H1 (cell line): Measurements from ENCODE around the gene UBAP2L. TPM values are rescaled to one million over a fixed set of nuclear protein-coding genes. Genes with fewer than 3 reads are reported as not detected.

ENCODE experiments used
- CTCF ChIA-PET: fragments of 300-600 bp; sonication (Branson Sonifier 250); formaldehyde crosslinking; loops from one replicate; lab custom pipeline; 2021; ENCODE audit not compliant: partially characterized antibody; lab: Charles Lee
- POLR2A ChIA-PET: fragments of 300-600 bp; sonication (Branson Sonifier 250); formaldehyde crosslinking; loops from one replicate; lab custom pipeline; 2021; ENCODE audit warnings: inconsistent platforms; ENCODE audit not compliant: partially characterized antibody; lab: Charles Lee
- DNase-seq, 2 experiments: peaks; one replicate each; pipeline versions ENCODE4 v3.0.0 to v3.0.0-alpha.2; 2010 to 2022; ENCODE audit warnings: low spot score in 2 of 2, low read depth in 1 of 2, mixed read lengths in 1 of 2
- FAIRE-seq: peaks from 2 replicates; lab custom pipeline; 2011; peaks lifted over from hg19 to GRCh38; lab: Jason Lieb, UNC
- H2AFZ ChIP-seq: 2 replicates; pipeline ENCODE4 v1.8.1; 2012; ENCODE audit warnings: low read length, inconsistent platforms
- H2AK5ac ChIP-seq: 2 replicates; pipeline ENCODE4 v1.6.1; 2013; ENCODE audit warnings: low read depth, low read length
- H2BK120ac ChIP-seq: replicated peaks from 2 replicates; pipeline ENCODE3; 2013; ENCODE audit warnings: low read depth, low read length, inconsistent platforms
- H2BK12ac ChIP-seq: 2 replicates; pipeline ENCODE4 v1.6.1; 2013; ENCODE audit warnings: low read depth, low read length
- H2BK15ac ChIP-seq: 2 replicates; pipeline ENCODE4 v1.6.1; 2013; ENCODE audit warnings: low read length
- H2BK20ac ChIP-seq: 2 replicates; pipeline ENCODE4 v1.6.1; 2013; ENCODE audit warnings: low read length
- H2BK5ac ChIP-seq: 2 replicates; pipeline ENCODE4 v1.6.1; 2013; ENCODE audit warnings: low read depth, low read length
- H3K14ac ChIP-seq: 2 replicates; pipeline ENCODE4 v1.6.1; 2013; ENCODE audit warnings: inconsistent platforms; ENCODE audit not compliant: insufficient read length
- H3K18ac ChIP-seq: 2 replicates; pipeline ENCODE4 v1.6.1; 2013; ENCODE audit warnings: low read length; ENCODE audit errors: extremely low read depth
- H3K23ac ChIP-seq: 2 replicates; pipeline ENCODE4 v1.6.1; 2013; ENCODE audit warnings: inconsistent platforms; ENCODE audit not compliant: insufficient read length
- H3K23me2 ChIP-seq: 2 replicates; pipeline ENCODE4 v1.6.1; 2013; ENCODE audit warnings: low read depth, low read length
- H3K27ac ChIP-seq: 2 replicates; pipeline ENCODE4 v1.6.1; 2011; ENCODE audit warnings: low read depth, low read length, inconsistent platforms
- H3K27me3 ChIP-seq, 4 experiments: replicated peaks in 1 of 4; 1 replicate in 1 of 4; 2 replicates in 3 of 4; pipeline versions ENCODE4 v1.6.1 to v1.8.1; 2011 to 2013; ENCODE audit warnings: low read length in 3 of 4, mild to moderate bottlenecking in 3 of 4, inconsistent platforms in 2 of 4, mixed read lengths in 2 of 4, moderate library complexity in 1 of 4; ENCODE audit not compliant: control insufficient read depth in 3 of 4, insufficient read depth in 3 of 4; ENCODE audit errors: extremely low read depth in 1 of 4
- H3K36me3 ChIP-seq, 4 experiments: 2 replicates each; pipeline versions ENCODE4 v1.6.1 to v1.8.1; 2011 to 2013; ENCODE audit warnings: mild to moderate bottlenecking in 4 of 4, low read length in 3 of 4, moderate library complexity in 2 of 4, control low read depth in 1 of 4, inconsistent platforms in 1 of 4; ENCODE audit not compliant: insufficient read depth in 4 of 4, control insufficient read depth in 2 of 4
- H3K4ac ChIP-seq: replicated peaks from 2 replicates; pipeline ENCODE3; 2013; ENCODE audit warnings: low read length, low read depth, mixed read lengths, inconsistent platforms; ENCODE audit not compliant: insufficient read length
- H3K4me1 ChIP-seq, 4 experiments: replicated peaks in 1 of 4; 1 replicate in 1 of 4; 2 replicates in 3 of 4; pipeline versions ENCODE4 v1.6.1 to v1.8.1; 2011 to 2013; ENCODE audit warnings: low read length in 3 of 4, inconsistent platforms in 2 of 4, mixed read lengths in 1 of 4; ENCODE audit not compliant: insufficient read depth in 4 of 4, control insufficient read depth in 3 of 4
- H3K4me2 ChIP-seq, 2 experiments: 2 replicates each; pipeline versions ENCODE4 v1.6.1 to v1.8.1; 2011 to 2013; ENCODE audit warnings: low read depth in 2 of 2, low read length in 2 of 2, control low read depth in 1 of 2, inconsistent platforms in 1 of 2, mild to moderate bottlenecking in 1 of 2; ENCODE audit not compliant: insufficient read depth in 1 of 2
- H3K4me3 ChIP-seq, 4 experiments: fragments of 200-600, 300-600 bp in 1 of 4; sonication (generic), shearing (Covaris generic), sonication (Bioruptor Twin) in 1 of 4; 2 replicates each; pipeline versions ENCODE4 v1.5.1 to v1.8.1; 2011 to 2016; ENCODE audit warnings: low read length in 4 of 4, low read depth in 3 of 4, control low read depth in 2 of 4, inconsistent platforms in 2 of 4, mild to moderate bottlenecking in 2 of 4, mixed read lengths in 1 of 4, moderate library complexity in 1 of 4; ENCODE audit not compliant: insufficient read depth in 2 of 4; ENCODE audit errors: extremely low read depth in 1 of 4
- H3K56ac ChIP-seq: replicated peaks from 2 replicates; pipeline ENCODE3; 2013; ENCODE audit warnings: low read depth, mild to moderate bottlenecking, mixed read lengths, low read length, inconsistent platforms; ENCODE audit not compliant: insufficient read length
- H3K79me1 ChIP-seq: 2 replicates; pipeline ENCODE4 v1.6.1; 2013; ENCODE audit warnings: low read depth, low read length, control low read depth
- H3K79me2 ChIP-seq, 2 experiments: 2 replicates each; pipeline versions ENCODE4 v1.6.1 to v1.8.1; 2012 to 2013; ENCODE audit warnings: low read length in 2 of 2, mild to moderate bottlenecking in 2 of 2, inconsistent platforms in 1 of 2; ENCODE audit not compliant: insufficient read depth in 2 of 2, control insufficient read depth in 1 of 2
- H3K9ac ChIP-seq, 4 experiments: replicated peaks in 1 of 4; 1 replicate in 1 of 4; 2 replicates in 3 of 4; pipeline versions ENCODE4 v1.6.1 to v1.8.1; 2011 to 2013; ENCODE audit warnings: low read depth in 3 of 4, low read length in 3 of 4, control low read depth in 2 of 4, mild to moderate bottlenecking in 2 of 4, moderate library complexity in 2 of 4, inconsistent platforms in 1 of 4; ENCODE audit errors: extremely low read depth in 1 of 4
- H3K9me3 ChIP-seq, 2 experiments: 2 replicates each; pipeline versions ENCODE4 v1.6.1 to v1.8.1; 2012 to 2013; ENCODE audit warnings: mild to moderate bottlenecking in 2 of 2, moderate library complexity in 2 of 2, control low read depth in 1 of 2, inconsistent platforms in 1 of 2, low read depth in 1 of 2, low read length in 1 of 2, mixed read lengths in 1 of 2; ENCODE audit not compliant: insufficient read depth in 2 of 2
- H4K20me1 ChIP-seq, 2 experiments: replicated peaks in 1 of 2; 2 replicates each; pipeline versions ENCODE3 to v1.8.1; 2011 to 2013; ENCODE audit warnings: inconsistent platforms in 2 of 2, low read length in 2 of 2, mild to moderate bottlenecking in 1 of 2; ENCODE audit not compliant: insufficient read depth in 2 of 2, control insufficient read depth in 1 of 2
- H4K5ac ChIP-seq: 2 replicates; pipeline ENCODE4 v1.6.1; 2013; ENCODE audit warnings: low read length, low read depth, mixed read lengths, inconsistent platforms; ENCODE audit not compliant: insufficient read length
- H4K8ac ChIP-seq: 2 replicates; pipeline ENCODE4 v1.8.0; 2013; ENCODE audit warnings: mild to moderate bottlenecking, moderate library complexity, low read length, inconsistent platforms; ENCODE audit not compliant: insufficient read depth; ENCODE audit errors: extremely low read depth
- H4K91ac ChIP-seq: replicated peaks from 2 replicates; pipeline ENCODE3; 2013; ENCODE audit warnings: low read length, mixed read lengths, inconsistent platforms; ENCODE audit not compliant: insufficient read length
- BRCA1 ChIP-seq: IDR thresholded peaks from 2 replicates; pipeline ENCODE4 v1.6.1; 2012; ENCODE audit warnings: low read depth, low read length, improper control_type of control experiment
- RNF2 ChIP-seq: fragments of 200-900, 300-1000 bp; sonication (generic); IDR thresholded peaks from 2 replicates; pipeline ENCODE4 v1.7.1; 2016; ENCODE audit warnings: borderline replicate concordance, low read depth, mild to moderate bottlenecking, antibody characterized with exemption, low read length; ENCODE audit not compliant: poor library complexity, severe bottlenecking; ENCODE audit errors: missing control alignments
- WGBS, 2 experiments: shearing (Covaris generic) in 1 of 2; methylation state at CpG; one replicate each; pipeline versions ENCODE4 v1.1.6 to v1.1.7; 2013 to 2015; ENCODE audit warnings: low lambda C conversion rate in 2 of 2, mixed read lengths in 2 of 2, inconsistent platforms in 1 of 2, low coverage in 1 of 2, missing lambda C conversion rate in 1 of 2; ENCODE audit not compliant: insufficient replicate concordance in 2 of 2, insufficient coverage in 1 of 2, insufficient read length in 1 of 2; ENCODE audit errors: extremely low coverage in 1 of 2, missing lambda C conversion rate in 1 of 2; 5-methylcytosine and 5-hydroxymethylcytosine counted together
- polyA plus RNA-seq, 7 experiments: library from polyadenylated mRNA; depleted of rRNA in 3 of 7; stranded (reverse) in 5 of 7; unstranded in 2 of 7; fragments of >200 nt in 5 of 7; fragments of 200-250 nt in 2 of 7; gene quantifications; 1 replicate in 5 of 7; 2 replicates in 1 of 7; 4 replicates in 1 of 7; pipeline versions ENCODE4 v1.2.1 to v1.2.3, GENCODE V29; 2011 to 2013; ENCODE audit warnings: missing spikeins in 2 of 7, mixed read lengths in 2 of 7
- total RNA-seq: library from RNA; stranded (reverse); fragmentation: NEBNext Ultra II Directional; extraction: Animal tissue kit (Norgen Biotek cat#: 25700); gene quantifications from 2 replicates; pipeline ENCODE4 v1.2.1, GENCODE V29; 2021

Gene UBAP2L
- total and polyA plus RNA-seq, 2 of the 8 experiments (the other 6 are each of a cell fraction or from before 2014, with no cell fraction given) = 254 to 349 TPM

GRCh38 chr1:154192476-154192875, 28.3 kb upstream of the UBAP2L start:
- Histone ChIP-seq H3K36me3 (no peaks in the 10 kb centered on the region), H2BK120ac (no peak overlapping the region), H3K27me3 (no peaks in the 10 kb centered on the region), H3K14ac (no peak overlapping the region), H4K5ac (no peak overlapping the region), H4K20me1 (no peaks in the 10 kb centered on the region), H4K8ac (no peak overlapping the region), H4K91ac (no peak overlapping the region), H2BK15ac (no peak overlapping the region), H3K4me3 (no peak overlapping the region), H3K79me2 (no peaks in the 10 kb centered on the region), H3K79me1 (no peaks in the 10 kb centered on the region), H3K4me1 (peaks cover 0 to 7% (median 1%) of the 10 kb centered on the region in 4 experiments; a peak in 2 of 7 replicates), H2AK5ac (no peak overlapping the region), H3K4ac (no peak overlapping the region), H2BK5ac (no peak overlapping the region), H2AFZ (no peak overlapping the region), H3K4me2 (no peak overlapping the region), H3K27ac (no peak overlapping the region), H2BK12ac (no peak overlapping the region), H3K9me3 (no peaks in the 10 kb centered on the region), H3K23me2 (no peaks in the 10 kb centered on the region), H3K18ac (no peak overlapping the region), H3K9ac (no peak overlapping the region), H2BK20ac (no peak overlapping the region; the same call in 1 of the 2 replicates), H3K56ac (no peak overlapping the region), H3K23ac (no peak overlapping the region)
- CTCF ChIA-PET = interaction anchor here (0.6 to 1.1 kb wide), 6 partner anchors 25 to 143 kb away, joined by 3 to 4 read pairs (median 3); no protein-coding TSS in a partner anchor
- DNase-seq (no peak), FAIRE-seq (no peak)
- WGBS, 2 experiments = 75% methylated on average over 3 of the region's 3 CpGs; no CpG with 5 or more reads in 1 of the 2 experiments
- POLR2A ChIA-PET = interaction anchor here (0.7 to 2.8 kb wide), 10 partner anchors 8 to 202 kb away, joined by 3 to 14 read pairs (median 3); partner anchors contain the start of gene RPS27
- no peak for TF ChIP-seq RNF2
- TF ChIP-seq BRCA1 = no peak
